Parathyroid adenoma (tissue), 2 donors: ENCODE results near the gene JMJD6.

Experiments used
- H2AFZ ChIP-seq: fragments of 300-600 bp; sonication (generic); one replicate; pipeline ENCODE4 v1.7.0; 2017; ENCODE audit warnings: antibody characterized with exemption, mild to moderate bottlenecking
- H3K27ac ChIP-seq: fragments of 300-600 bp; sonication (generic); one replicate; pipeline ENCODE4 v1.7.0; 2017
- H3K27me3 ChIP-seq: fragments of 300-600 bp; sonication (generic); one replicate; pipeline ENCODE4 v1.7.0; 2017; ENCODE audit warnings: low read length; ENCODE audit not compliant: control insufficient read depth, insufficient read depth
- H3K36me3 ChIP-seq: fragments of 300-600 bp; sonication (generic); one replicate; pipeline ENCODE4 v1.7.0; 2017; ENCODE audit warnings: low read length; ENCODE audit not compliant: control insufficient read depth, insufficient read depth
- H3K4me1 ChIP-seq: fragments of 300-600 bp; sonication (generic); one replicate; pipeline ENCODE4 v1.7.0; 2017; ENCODE audit warnings: control low read depth
- H3K4me2 ChIP-seq: fragments of 300-600 bp; sonication (generic); one replicate; pipeline ENCODE4 v1.7.0; 2017; ENCODE audit warnings: low read length
- H3K4me3 ChIP-seq: fragments of 300-600 bp; sonication (generic); one replicate; pipeline ENCODE4 v1.7.0; 2017; ENCODE audit warnings: low read depth, low read length
- H3K79me2 ChIP-seq: fragments of 300-600 bp; sonication (generic); one replicate; pipeline ENCODE4 v1.7.0; 2017; ENCODE audit warnings: control low read depth
- H3K9ac ChIP-seq: fragments of 300-600 bp; sonication (generic); one replicate; pipeline ENCODE4 v1.7.0; 2017; ENCODE audit warnings: mild to moderate bottlenecking
- H3K9me3 ChIP-seq: fragments of 300-600 bp; sonication (generic); one replicate; pipeline ENCODE4 v1.7.0; 2017; ENCODE audit warnings: low read length; ENCODE audit not compliant: control insufficient read depth
- TF ChIP-seq, protein P1 (sequence below): fragments of 300-600 bp; sonication (generic); IDR thresholded peaks from one replicate; pipeline ENCODE4 v1.7.0; 2017; ENCODE audit warnings: antibody characterized with exemption, mild to moderate bottlenecking
- donor health status: primary hyperparathyroidism.

Gene JMJD6

DNA sequence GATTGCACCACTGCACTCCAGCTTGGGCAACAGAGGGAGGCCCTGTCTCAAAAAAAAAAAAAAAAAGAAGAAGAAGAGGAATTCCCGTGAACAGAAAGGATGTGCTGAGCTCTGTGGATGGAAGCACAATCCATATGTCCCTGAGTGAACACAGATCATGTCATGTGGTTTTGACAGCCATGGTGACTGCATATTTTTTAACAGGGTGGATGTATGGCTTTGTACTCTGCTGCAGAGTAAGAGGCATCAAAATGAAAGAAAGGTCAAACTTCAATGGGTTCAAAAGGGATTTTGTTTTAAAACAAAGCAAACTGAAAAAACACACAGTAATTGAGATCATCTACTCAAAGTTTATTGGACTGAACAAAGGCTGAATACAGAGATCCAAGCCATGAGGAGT, 47.2 kb downstream of the JMJD6 start:
- no peak overlapping the region for H3K9ac ChIP-seq
- no peak overlapping the region for H3K4me2 ChIP-seq
- no peaks in the 10 kb centered on the region for H3K9me3 ChIP-seq
- no peak overlapping the region for H3K4me3 ChIP-seq
- no peaks in the 10 kb centered on the region for H3K27me3 ChIP-seq
- H3K27ac ChIP-seq: no peak overlapping the region
- no peak overlapping the region for H2AFZ ChIP-seq
- no peaks in the 10 kb centered on the region for H3K36me3 ChIP-seq
- H3K4me1 ChIP-seq: no peaks in the 10 kb centered on the region
- H3K79me2 ChIP-seq: peaks cover 4% of the 10 kb centered on the region
- TF ChIP-seq, protein P1, sequence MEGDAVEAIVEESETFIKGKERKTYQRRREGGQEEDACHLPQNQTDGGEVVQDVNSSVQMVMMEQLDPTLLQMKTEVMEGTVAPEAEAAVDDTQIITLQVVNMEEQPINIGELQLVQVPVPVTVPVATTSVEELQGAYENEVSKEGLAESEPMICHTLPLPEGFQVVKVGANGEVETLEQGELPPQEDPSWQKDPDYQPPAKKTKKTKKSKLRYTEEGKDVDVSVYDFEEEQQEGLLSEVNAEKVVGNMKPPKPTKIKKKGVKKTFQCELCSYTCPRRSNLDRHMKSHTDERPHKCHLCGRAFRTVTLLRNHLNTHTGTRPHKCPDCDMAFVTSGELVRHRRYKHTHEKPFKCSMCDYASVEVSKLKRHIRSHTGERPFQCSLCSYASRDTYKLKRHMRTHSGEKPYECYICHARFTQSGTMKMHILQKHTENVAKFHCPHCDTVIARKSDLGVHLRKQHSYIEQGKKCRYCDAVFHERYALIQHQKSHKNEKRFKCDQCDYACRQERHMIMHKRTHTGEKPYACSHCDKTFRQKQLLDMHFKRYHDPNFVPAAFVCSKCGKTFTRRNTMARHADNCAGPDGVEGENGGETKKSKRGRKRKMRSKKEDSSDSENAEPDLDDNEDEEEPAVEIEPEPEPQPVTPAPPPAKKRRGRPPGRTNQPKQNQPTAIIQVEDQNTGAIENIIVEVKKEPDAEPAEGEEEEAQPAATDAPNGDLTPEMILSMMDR: no peak

DNA sequence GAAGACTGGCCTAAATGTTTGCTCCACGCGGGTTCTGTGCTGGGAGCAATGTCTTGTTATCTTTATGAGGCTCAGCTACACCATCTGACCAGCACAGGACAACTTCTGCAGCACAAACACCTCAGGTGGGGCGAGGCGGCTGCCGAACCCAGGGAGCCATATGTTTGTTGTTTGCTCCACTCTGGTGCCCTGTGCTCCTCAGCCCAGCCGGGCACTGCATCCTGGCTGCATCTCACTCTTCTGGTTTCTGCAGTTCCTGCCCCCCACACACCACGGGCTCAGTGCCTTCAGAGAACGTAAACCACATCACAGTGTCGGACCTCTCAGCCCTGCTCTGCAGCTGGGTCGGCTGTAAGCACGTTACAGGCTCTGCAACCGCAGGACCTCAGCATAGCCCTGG, 48.1 kb downstream of the JMJD6 start:
- no peak overlapping the region for H3K4me2 ChIP-seq
- H3K36me3 ChIP-seq: no peaks in the 10 kb centered on the region
- H2AFZ ChIP-seq: no peak overlapping the region
- no peaks in the 10 kb centered on the region for H3K27me3 ChIP-seq
- no peak overlapping the region for H3K4me3 ChIP-seq
- TF ChIP-seq, protein P1: no peak
- no peaks in the 10 kb centered on the region for H3K4me1 ChIP-seq
- H3K9ac ChIP-seq: no peak overlapping the region
- no peak overlapping the region for H3K27ac ChIP-seq
- H3K9me3 ChIP-seq: no peaks in the 10 kb centered on the region
- H3K79me2 ChIP-seq: peaks cover under 1% of the 10 kb centered on the region

DNA sequence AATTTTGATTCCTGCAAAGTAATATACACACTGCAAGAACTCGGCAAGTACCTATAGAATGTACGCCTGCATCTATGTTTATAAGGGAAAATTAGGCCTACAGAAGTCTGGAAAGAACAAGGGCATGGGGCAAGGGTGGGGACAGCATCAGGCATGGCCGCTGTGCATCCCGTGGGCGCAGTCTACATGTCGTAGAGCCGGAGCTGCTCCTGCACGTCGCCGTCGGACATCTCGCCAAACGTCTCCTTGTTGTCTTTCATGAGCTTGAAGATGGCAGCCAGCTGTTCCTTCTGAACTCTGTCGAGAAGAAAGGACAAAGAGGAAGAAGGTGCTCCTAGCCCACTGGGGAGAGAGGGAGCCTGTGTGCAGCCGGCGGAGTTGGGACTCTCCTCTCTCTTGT, 49.0 kb downstream of the JMJD6 start:
- no peaks in the 10 kb centered on the region for H3K27me3 ChIP-seq
- H3K4me3 ChIP-seq: no peak overlapping the region
- H3K79me2 ChIP-seq: no peaks in the 10 kb centered on the region
- no peak overlapping the region for H3K27ac ChIP-seq
- TF ChIP-seq, protein P1: no peak
- H3K9me3 ChIP-seq: no peaks in the 10 kb centered on the region
- H2AFZ ChIP-seq: no peak overlapping the region
- H3K4me2 ChIP-seq: no peak overlapping the region
- H3K36me3 ChIP-seq: no peaks in the 10 kb centered on the region
- H3K4me1 ChIP-seq: peaks cover 1% of the 10 kb centered on the region
- no peak overlapping the region for H3K9ac ChIP-seq

GRCh38 chr17:76676629-76677028, 49.8 kb downstream of the JMJD6 start:
- Histone ChIP-seq H3K27me3 (no peaks in the 10 kb centered on the region), H3K4me1 (peaks cover 3% of the 10 kb centered on the region), H3K9ac (no peak overlapping the region), H3K36me3 (no peaks in the 10 kb centered on the region), H2AFZ (no peak overlapping the region), H3K79me2 (no peaks in the 10 kb centered on the region), H3K9me3 (no peaks in the 10 kb centered on the region), H3K4me3 (no peak overlapping the region), H3K4me2 (no peak overlapping the region), H3K27ac (no peak overlapping the region)
- TF ChIP-seq, protein P1: no peak

- no peak overlapping the region for H3K9ac ChIP-seq
- TF ChIP-seq, protein P1: no peak
Measured at GRCh38 chr17:76675648-76676047, 50.8 kb downstream of the JMJD6 start.

More at GRCh38 chr17:76675648-76676047, 50.8 kb downstream of the JMJD6 start:
- Histone ChIP-seq H3K27ac (no peak overlapping the region), H3K4me1 (peaks cover 9% of the 10 kb centered on the region), H3K36me3 (no peaks in the 10 kb centered on the region), H2AFZ (no peak overlapping the region), H3K79me2 (no peaks in the 10 kb centered on the region), H3K9me3 (no peaks in the 10 kb centered on the region), H3K27me3 (no peaks in the 10 kb centered on the region), H3K4me3 (no peak overlapping the region), H3K4me2 (no peak overlapping the region)
